Ishikawa (cell line): Measurements from ENCODE around the gene HBB.

Experiments
- CEBPB ChIP-seq: IDR thresholded peaks from 2 replicates; pipeline ENCODE4 v1.6.1; 2012
- CREB1 ChIP-seq: IDR thresholded peaks from 2 replicates; pipeline ENCODE4 v1.6.1; 2012; ENCODE audit warnings: low read depth
- EP300 ChIP-seq: IDR thresholded peaks from 2 replicates; pipeline ENCODE4 v1.6.1; 2012; ENCODE audit warnings: borderline replicate concordance

DNA sequence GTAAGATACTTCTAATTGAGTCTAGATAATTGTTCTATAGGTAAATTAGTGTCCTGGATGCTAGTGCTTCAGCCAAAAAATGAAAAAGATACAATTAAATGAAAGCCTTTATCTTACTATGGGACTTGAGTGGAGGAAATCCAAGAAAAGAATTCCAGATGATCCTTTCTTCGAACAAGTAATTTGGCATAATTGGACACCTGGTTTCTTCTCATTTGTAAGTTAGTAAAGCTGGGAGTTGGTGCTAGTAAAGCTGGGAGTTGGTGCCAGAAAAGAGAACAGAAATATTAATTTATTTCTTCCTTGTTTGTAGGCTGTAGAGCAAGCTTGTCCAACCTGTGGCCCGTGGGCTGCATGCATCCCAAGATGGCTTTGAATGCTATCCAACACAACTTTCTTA is 38.7 kb downstream of the HBB start:
- TF ChIP-seq CEBPB (no peak), CREB1 (no peak), EP300 (no peak)
